H54 (cell line): ENCODE results near the gene BAZ1B.
"Not testable (repeated sequence)": the region's sequence is repeated elsewhere in the genome, so short reads cannot be mapped to it uniquely, and the experiment has no call there.

ENCODE experiments used
- DNase-seq: peaks from one replicate; pipeline ENCODE4 v3.0.0; 2011; ENCODE audit warnings: low spot score, mixed read lengths; ENCODE audit not compliant: insufficient read length
- FAIRE-seq: peaks from 3 replicates; lab custom pipeline; 2011; peaks lifted over from hg19 to GRCh38; lab: Jason Lieb, UNC
- POLR2A ChIP-seq: IDR thresholded peaks from 2 replicates; pipeline ENCODE4 v1.6.1; 2011; ENCODE audit warnings: low read depth, mild to moderate bottlenecking, low read length

BAZ1B gene

GRCh38 chr7:73526896-73527821, 5.1 kb upstream of the BAZ1B start:
- TF ChIP-seq POLR2A, result no peak
- FAIRE-seq, result no peak
- no peak for DNase-seq

- not testable (repeated sequence) for FAIRE-seq, DNase-seq
These were observed 4.0 kb upstream of the BAZ1B start for GRCh38 chr7:73526158-73526494.

GRCh38 chr7:73521636-73522104, 423 bp downstream of the BAZ1B start:
- DNase-seq, result peak; percentile 51

GRCh38 chr7:73520673-73521635, 1.1 kb downstream of the BAZ1B start:
- FAIRE-seq (no peak), DNase-seq (no peak)
- TF ChIP-seq POLR2A, result no peak

More at GRCh38 chr7:73521636-73522104, 423 bp downstream of the BAZ1B start:
- FAIRE-seq, result no peak
- peak; percentile 61 for TF ChIP-seq POLR2A

GRCh38 chr7:73519867-73520672, 2.0 kb downstream of the BAZ1B start:
- FAIRE-seq, result no peak
- no peak for TF ChIP-seq POLR2A
- DNase-seq, result no peak

- TF ChIP-seq POLR2A, result no peak
- no peak for DNase-seq
- FAIRE-seq, result no peak
These were observed 3.6 kb downstream of the BAZ1B start for GRCh38 chr7:73518470-73518869.

- DNase-seq (no peak), FAIRE-seq (no peak)
- no peak for TF ChIP-seq POLR2A
These were observed 4.7 kb downstream of the BAZ1B start for GRCh38 chr7:73517241-73517995.

- no peak for TF ChIP-seq POLR2A
- DNase-seq (no peak), FAIRE-seq (no peak)
These were observed 6.9 kb downstream of the BAZ1B start for GRCh38 chr7:73515178-73515577.

GRCh38 chr7:73512018-73512780, 9.9 kb downstream of the BAZ1B start:
- no peak for FAIRE-seq
- no peak for DNase-seq
- TF ChIP-seq POLR2A, result no peak

- no peak for DNase-seq
- FAIRE-seq, result no peak
- no peak for TF ChIP-seq POLR2A
These were observed 12.6 kb downstream of the BAZ1B start for GRCh38 chr7:73509463-73509862.

GRCh38 chr7:73507556-73507955, 14.5 kb downstream of the BAZ1B start:
- TF ChIP-seq POLR2A, result no peak
- no peak for FAIRE-seq
- no peak for DNase-seq

GRCh38 chr7:73504920-73505319, 17.2 kb downstream of the BAZ1B start:
- FAIRE-seq, result no peak
- DNase-seq, result no peak
- TF ChIP-seq POLR2A, result no peak

- FAIRE-seq (no peak), DNase-seq (no peak)
- no peak for TF ChIP-seq POLR2A
These were observed 18.1 kb downstream of the BAZ1B start for GRCh38 chr7:73504017-73504416.
